ENCODE results near the gene CNKSR3.

Gene CNKSR3

DNA sequence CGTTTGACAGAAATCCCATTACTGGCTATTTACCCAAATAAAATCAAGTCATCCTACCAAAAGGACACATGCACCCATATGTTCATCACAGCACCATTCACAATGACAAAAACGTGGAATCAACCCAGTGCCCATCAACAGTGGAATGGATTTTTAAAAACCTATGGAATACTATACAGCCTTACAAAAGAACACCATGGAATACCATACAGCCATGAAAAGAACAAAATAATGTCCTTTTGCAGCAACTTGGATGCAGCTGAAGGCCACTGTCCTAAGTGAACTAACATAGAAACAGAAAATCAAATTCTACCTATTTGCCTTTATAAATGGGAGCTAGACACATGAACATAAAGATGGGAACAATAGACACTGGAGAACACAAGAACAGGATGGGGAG is 136.5 kb downstream of the CNKSR3 start:
- TF ChIP-seq, protein P1, sequence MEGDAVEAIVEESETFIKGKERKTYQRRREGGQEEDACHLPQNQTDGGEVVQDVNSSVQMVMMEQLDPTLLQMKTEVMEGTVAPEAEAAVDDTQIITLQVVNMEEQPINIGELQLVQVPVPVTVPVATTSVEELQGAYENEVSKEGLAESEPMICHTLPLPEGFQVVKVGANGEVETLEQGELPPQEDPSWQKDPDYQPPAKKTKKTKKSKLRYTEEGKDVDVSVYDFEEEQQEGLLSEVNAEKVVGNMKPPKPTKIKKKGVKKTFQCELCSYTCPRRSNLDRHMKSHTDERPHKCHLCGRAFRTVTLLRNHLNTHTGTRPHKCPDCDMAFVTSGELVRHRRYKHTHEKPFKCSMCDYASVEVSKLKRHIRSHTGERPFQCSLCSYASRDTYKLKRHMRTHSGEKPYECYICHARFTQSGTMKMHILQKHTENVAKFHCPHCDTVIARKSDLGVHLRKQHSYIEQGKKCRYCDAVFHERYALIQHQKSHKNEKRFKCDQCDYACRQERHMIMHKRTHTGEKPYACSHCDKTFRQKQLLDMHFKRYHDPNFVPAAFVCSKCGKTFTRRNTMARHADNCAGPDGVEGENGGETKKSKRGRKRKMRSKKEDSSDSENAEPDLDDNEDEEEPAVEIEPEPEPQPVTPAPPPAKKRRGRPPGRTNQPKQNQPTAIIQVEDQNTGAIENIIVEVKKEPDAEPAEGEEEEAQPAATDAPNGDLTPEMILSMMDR (IDR thresholded peaks at IDR 0.05; ENCODE audit: low read depth, low read length) = no peak
- DNase-seq (ENCODE audit: extremely low read depth, low read depth) = no peak

DNA sequence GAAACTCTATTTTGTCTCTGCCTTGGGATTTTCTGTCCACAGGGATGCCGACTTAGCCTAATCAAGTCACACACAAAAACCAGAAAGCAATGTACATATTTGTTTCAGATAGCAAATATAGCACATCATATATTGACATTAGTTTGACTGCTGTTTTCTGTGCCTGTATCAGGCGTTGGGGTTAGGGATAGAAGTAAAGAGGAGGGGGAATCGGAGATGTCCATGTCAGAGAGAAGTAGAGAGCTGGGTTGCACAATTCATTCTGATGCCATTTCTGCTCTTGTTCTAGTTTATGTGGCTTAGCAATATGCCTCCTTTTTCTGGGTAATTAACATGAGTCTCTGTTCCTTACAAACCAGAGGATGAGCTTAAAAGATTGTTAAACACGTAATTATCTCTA is 139.2 kb downstream of the CNKSR3 start:
- DNase-seq (ENCODE audit: extremely low read depth, low read depth) = no peak
- TF ChIP-seq, protein P1 (IDR thresholded peaks at IDR 0.05; ENCODE audit: low read depth, low read length) = no peak

DNA sequence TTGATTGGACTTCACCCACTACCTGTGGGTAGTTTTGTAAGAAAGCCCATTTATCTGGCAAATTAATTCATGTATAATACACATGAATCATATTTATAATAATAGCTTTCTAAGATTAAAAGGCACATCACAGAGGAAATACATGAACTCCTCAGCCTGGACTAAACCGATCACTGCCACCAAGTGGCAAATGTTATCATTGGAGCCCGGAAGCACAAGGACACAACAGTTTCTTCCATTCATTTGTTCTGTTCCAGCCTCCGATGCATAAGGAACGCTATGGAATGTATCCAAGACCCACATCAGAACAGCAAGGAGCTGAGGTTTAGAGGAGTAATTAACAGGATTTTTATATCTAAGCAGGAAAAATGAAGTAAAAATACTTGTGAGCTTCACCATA is 139.9 kb downstream of the CNKSR3 start:
- peak; percentile 19 for DNase-seq (ENCODE audit: extremely low read depth, low read depth)
- TF ChIP-seq, protein P1 (IDR thresholded peaks at IDR 0.05; ENCODE audit: low read depth, low read length) = peak; percentile 52

DNA sequence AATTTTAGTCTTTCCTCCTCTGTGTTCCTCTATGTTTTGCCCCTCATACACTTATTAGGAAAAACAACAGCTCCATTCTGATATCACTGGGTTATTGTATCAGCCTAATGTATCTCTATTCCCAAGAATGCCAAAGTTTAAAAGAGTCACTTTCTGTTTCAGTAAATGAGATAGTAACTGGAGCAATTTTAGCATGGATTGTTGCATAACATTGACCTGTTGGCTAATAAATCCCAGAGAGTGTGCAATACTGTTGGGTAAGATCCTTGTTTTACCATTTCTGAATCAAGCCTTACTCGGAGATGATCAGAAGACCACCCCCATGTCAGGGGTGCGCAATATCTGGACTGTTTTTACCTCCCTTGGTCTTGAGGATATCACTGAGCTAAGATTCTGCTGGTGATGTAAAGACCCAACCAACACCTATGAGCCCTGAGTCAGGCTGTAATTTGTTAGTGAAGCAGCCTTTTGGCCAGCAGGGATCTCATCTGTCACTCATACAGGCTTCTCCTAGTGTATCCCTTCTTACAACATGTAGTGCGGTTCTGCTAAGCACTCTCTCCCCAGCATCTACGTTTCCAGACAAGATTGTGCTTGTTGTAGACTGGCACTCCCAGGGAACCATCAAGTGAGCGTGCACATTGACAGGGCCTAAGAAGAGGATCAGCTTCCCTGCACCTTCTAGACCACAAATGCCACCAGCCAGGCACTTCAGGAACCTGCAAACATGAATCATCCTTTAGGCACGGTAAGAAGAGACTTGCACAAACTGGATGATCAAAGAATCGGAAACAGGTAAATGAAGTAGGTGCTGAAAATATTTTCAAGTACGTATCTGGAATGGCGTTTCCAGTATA is 142.4 kb downstream of the CNKSR3 start:
- TF ChIP-seq, protein P1 (IDR thresholded peaks at IDR 0.05; ENCODE audit: low read depth, low read length) = no peak
- no peak for DNase-seq (ENCODE audit: extremely low read depth, low read depth)

DNA sequence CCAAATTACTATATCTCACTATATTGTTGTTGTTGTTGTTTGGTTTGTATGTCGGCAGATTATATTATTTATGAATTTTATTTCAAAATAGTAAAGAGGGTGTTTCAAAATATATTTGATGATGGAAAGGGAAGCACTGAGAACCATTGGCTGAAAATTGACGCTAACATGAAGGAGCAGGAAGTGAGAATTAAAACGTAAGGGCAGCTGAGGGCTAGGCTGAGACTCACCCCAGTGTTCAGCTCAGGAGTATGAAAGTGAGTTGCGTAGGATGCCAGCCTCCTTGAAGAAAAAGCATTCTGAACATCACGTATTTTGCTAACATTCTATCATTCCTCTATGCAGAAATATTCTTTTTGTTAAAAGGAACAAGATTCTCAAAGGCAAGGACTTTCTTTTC is 143.1 kb downstream of the CNKSR3 start:
- no peak for DNase-seq (ENCODE audit: extremely low read depth, low read depth)
- TF ChIP-seq, protein P1 (IDR thresholded peaks at IDR 0.05; ENCODE audit: low read depth, low read length) = no peak

DNA sequence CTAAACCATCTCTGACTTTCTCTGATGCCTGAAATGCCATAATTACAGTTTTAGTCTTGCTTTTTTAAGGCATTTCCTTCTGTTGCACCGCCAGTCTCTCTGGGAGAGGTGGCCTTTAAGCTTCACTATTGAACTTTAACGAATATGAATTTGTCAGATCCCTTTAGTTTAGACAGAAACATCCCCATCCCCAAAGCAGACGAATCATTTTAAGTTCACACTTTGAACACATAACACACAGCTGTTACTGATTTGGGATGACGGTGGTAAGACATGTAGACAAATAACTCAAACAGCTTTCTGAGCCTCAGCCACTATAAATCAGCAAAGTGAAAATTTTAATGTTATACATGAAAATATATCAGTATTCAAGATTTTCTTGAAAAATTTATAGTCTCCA is 146.7 kb downstream of the CNKSR3 start:
- DNase-seq (ENCODE audit: extremely low read depth, low read depth) = no peak
- TF ChIP-seq, protein P1 (IDR thresholded peaks at IDR 0.05; ENCODE audit: low read depth, low read length) = no peak

DNA sequence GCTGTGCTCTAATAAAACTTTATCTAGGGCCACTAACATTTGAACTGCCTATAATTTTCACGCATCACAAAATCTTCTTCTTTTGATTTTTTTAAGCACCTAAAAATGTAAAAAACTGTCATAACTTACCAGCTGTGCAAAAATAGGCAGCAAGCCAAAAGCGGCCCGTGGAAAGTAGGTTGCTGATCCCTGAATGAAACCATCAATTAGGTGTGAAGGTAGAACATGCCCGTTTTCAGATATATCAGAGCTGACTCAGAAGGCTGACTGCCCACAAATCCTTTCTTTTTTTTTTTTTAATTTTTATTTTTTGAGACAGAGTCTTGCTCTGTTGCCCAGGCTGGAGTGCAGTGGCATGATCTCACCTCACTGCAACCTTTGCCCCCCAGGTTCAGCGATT is 149.0 kb downstream of the CNKSR3 start:
- TF ChIP-seq, protein P1 (IDR thresholded peaks at IDR 0.05; ENCODE audit: low read depth, low read length) = no peak
- DNase-seq (ENCODE audit: extremely low read depth, low read depth) = no peak
